ENCODE data around the gene CACNA1G. TPM values are rescaled to one million over a fixed set of nuclear protein-coding genes. Genes with fewer than 3 reads are reported as not detected.

Gene CACNA1G
- total RNA-seq, 1 donor from 2014 or later: 0.11 TPM

DNA sequence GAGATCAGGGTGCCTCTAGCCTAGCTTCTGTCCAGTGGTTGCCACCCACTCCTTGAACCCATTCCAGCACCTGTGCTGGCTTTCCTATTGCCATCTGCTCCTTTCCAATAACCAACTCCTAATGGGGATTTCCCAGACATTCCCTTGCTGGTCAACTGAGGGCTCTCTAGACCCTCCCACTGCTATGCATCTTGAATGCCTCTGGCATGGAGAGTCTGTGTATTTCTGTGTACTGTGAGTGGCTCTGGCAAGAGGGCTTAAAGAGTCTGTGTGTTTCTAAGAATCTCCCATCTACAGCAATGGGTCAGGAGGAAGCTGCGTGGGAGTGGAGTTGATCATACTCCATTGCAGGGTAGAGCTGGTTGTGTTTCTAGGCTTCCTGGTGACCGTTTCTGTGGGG lies 39.0 kb upstream of the CACNA1G start:
- H3K27ac Mint-ChIP-seq (ENCODE audit: unreplicated experiment): no peak overlapping the region
- peaks cover 17% of the 10 kb centered on the region for H3K4me1 Mint-ChIP-seq (ENCODE audit: unreplicated experiment)
- no peak overlapping the region for H3K4me3 Mint-ChIP-seq (ENCODE audit: unreplicated experiment)
- no peaks in the 10 kb centered on the region for H3K27me3 Mint-ChIP-seq (ENCODE audit: unreplicated experiment)
- no peaks in the 10 kb centered on the region for H3K9me3 Mint-ChIP-seq (ENCODE audit: unreplicated experiment)
- no peaks in the 10 kb centered on the region for H3K36me3 Mint-ChIP-seq (ENCODE audit: unreplicated experiment)
- TF ChIP-seq, protein P1, sequence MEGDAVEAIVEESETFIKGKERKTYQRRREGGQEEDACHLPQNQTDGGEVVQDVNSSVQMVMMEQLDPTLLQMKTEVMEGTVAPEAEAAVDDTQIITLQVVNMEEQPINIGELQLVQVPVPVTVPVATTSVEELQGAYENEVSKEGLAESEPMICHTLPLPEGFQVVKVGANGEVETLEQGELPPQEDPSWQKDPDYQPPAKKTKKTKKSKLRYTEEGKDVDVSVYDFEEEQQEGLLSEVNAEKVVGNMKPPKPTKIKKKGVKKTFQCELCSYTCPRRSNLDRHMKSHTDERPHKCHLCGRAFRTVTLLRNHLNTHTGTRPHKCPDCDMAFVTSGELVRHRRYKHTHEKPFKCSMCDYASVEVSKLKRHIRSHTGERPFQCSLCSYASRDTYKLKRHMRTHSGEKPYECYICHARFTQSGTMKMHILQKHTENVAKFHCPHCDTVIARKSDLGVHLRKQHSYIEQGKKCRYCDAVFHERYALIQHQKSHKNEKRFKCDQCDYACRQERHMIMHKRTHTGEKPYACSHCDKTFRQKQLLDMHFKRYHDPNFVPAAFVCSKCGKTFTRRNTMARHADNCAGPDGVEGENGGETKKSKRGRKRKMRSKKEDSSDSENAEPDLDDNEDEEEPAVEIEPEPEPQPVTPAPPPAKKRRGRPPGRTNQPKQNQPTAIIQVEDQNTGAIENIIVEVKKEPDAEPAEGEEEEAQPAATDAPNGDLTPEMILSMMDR (IDR thresholded peaks at IDR 0.05): no peak
- no peak for DNase-seq (ENCODE audit: extremely low spot score, unreplicated experiment)

DNA sequence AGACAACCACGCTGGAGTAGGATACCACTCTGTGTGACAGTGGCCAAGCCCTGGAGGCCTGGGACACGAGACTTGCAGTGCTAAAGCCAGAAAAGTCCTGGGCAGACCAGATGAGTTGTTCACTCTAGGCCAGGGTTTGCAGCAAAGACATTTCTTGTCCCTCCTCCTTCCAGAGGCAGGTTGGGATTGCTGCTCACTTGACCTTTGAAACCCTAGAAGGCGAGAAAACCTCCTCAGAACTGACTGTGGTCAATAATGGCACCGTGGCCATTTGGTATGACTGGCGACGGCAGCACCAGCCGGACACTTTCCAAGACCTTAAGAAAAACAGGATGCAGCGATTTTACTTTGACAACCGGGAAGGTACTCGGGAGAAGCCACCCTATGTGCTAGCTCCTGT lies 37.7 kb upstream of the CACNA1G start:
- TF ChIP-seq, protein P1 (IDR thresholded peaks at IDR 0.05): no peak
- Mint-ChIP-seq H3K27me3 (ENCODE audit: unreplicated experiment) (no peaks in the 10 kb centered on the region), H3K36me3 (ENCODE audit: unreplicated experiment) (no peaks in the 10 kb centered on the region), H3K4me1 (ENCODE audit: unreplicated experiment) (peaks cover 7% of the 10 kb centered on the region), H3K9me3 (ENCODE audit: unreplicated experiment) (no peaks in the 10 kb centered on the region), H3K4me3 (ENCODE audit: unreplicated experiment) (no peak overlapping the region), H3K27ac (ENCODE audit: unreplicated experiment) (no peak overlapping the region)
- DNase-seq (ENCODE audit: extremely low spot score, unreplicated experiment): no peak

DNA sequence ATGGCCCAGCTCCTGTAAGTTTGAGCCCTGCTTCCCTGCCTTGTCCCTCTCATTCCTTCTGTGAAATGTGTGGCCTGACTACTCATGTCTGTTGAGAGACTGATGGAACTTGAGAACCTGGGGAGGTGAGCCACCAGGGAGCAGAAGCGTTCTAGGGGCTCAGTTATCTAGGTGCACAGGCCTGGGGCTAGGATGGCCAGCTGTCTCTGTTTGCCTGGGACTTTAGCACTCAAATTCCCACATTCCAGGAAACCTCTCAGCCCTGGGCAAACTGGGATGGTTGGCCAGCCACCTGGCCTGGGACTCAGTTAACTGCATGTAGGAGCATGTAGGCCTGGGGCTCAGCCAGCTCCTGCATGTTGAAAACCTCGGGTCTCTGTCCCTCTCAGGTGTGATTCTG lies 37.3 kb upstream of the CACNA1G start:
- Mint-ChIP-seq H3K27me3 (ENCODE audit: unreplicated experiment) (no peaks in the 10 kb centered on the region), H3K4me1 (ENCODE audit: unreplicated experiment) (peaks cover 7% of the 10 kb centered on the region), H3K9me3 (ENCODE audit: unreplicated experiment) (no peaks in the 10 kb centered on the region), H3K27ac (ENCODE audit: unreplicated experiment) (no peak overlapping the region), H3K4me3 (ENCODE audit: unreplicated experiment) (no peak overlapping the region), H3K36me3 (ENCODE audit: unreplicated experiment) (no peaks in the 10 kb centered on the region)
- no peak for DNase-seq (ENCODE audit: extremely low spot score, unreplicated experiment)
- TF ChIP-seq, protein P1 (IDR thresholded peaks at IDR 0.05): no peak

DNA sequence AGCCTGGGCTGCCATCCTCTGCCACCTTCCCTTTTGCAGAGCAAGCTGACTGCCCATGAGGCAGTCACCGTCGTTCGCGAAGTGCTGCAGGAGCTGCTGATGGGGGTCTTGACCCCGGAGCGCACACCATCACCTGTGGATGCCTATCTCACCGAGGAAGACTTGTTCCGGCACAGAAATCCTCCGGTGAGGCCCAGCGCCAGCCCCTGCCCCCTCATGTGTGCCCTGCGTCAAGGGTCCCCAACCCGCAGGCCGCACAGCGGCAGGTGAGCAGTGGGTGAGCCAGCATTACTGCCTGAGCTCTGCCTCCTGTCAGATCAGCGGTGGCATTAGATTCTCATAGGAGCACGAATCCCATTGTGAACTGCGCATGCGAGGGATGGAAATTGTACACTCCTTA lies 35.7 kb upstream of the CACNA1G start:
- H3K9me3 Mint-ChIP-seq (ENCODE audit: unreplicated experiment): no peaks in the 10 kb centered on the region

DNA sequence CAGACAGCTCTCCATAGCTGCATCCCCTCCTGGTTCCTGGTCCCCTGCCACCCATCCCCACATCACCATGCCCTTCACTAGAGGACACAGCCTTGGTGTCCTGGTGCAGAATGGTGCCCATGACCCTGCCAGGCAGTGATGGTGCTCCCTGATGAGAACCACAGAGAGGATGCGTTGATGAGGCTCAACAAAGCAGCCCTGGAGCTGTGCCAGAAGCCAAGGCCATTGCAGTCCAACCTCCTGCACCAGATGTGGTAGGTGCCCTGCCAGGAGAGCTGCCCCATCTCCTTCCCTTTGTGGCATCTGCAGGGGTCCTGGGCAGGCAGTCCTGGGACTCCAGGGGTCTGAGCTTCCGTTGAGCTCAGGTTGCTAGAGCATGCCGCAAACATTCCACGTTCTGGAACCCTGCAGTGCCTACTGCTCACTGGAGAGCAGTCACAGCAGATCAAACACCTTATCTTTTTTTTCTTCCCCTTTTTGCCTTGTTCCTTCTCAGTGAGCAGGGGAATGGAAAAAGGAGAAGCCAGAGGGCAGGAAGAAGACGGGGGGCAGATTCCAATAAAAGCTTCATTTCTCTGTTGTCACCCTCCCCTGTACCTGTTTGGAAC lies 33.3 kb upstream of the CACNA1G start:
- DNase-seq (ENCODE audit: extremely low spot score, unreplicated experiment): no peak
- no peaks in the 10 kb centered on the region for H3K36me3 Mint-ChIP-seq (ENCODE audit: unreplicated experiment)
- no peaks in the 10 kb centered on the region for H3K4me1 Mint-ChIP-seq (ENCODE audit: unreplicated experiment)
- H3K9me3 Mint-ChIP-seq (ENCODE audit: unreplicated experiment): no peaks in the 10 kb centered on the region
- H3K27me3 Mint-ChIP-seq (ENCODE audit: unreplicated experiment): peaks cover 28% of the 10 kb centered on the region
- TF ChIP-seq, protein P1 (IDR thresholded peaks at IDR 0.05): no peak
- H3K27ac Mint-ChIP-seq (ENCODE audit: unreplicated experiment): no peak overlapping the region
- H3K4me3 Mint-ChIP-seq (ENCODE audit: unreplicated experiment): no peak overlapping the region

More for the DNA sequence above, 35.7 kb upstream of the CACNA1G start:
- DNase-seq (ENCODE audit: extremely low spot score, unreplicated experiment): no peak
- Mint-ChIP-seq H3K27me3 (ENCODE audit: unreplicated experiment) (peaks cover 8% of the 10 kb centered on the region), H3K4me1 (ENCODE audit: unreplicated experiment) (no peaks in the 10 kb centered on the region), H3K27ac (ENCODE audit: unreplicated experiment) (no peak overlapping the region), H3K4me3 (ENCODE audit: unreplicated experiment) (no peak overlapping the region), H3K36me3 (ENCODE audit: unreplicated experiment) (no peaks in the 10 kb centered on the region)
- TF ChIP-seq, protein P1 (IDR thresholded peaks at IDR 0.05): no peak

All from osteocyte (in vitro differentiated cells).